HEK293T (cell line): ENCODE data around the gene KLK14.

Experiments used
- CTCF ChIA-PET: fragments of 350-600 bp; formaldehyde crosslinking; extraction: SDS; loops from one replicate; lab custom pipeline; 2021; ENCODE audit warnings: antibody characterized with exemption, inconsistent platforms; lab: Yijun Ruan, JAX
- POLR2A ChIA-PET: fragments of 350-600 bp; formaldehyde crosslinking; extraction: SDS; loops from one replicate; lab custom pipeline; 2020; ENCODE audit warnings: antibody characterized with exemption, inconsistent platforms; lab: Yijun Ruan, JAX
- DNase-seq: peaks from one replicate; pipeline ENCODE4 v3.0.0; 2012; ENCODE audit warnings: mixed read lengths; ENCODE audit errors: extremely low spot score
- ARNT ChIP-seq: fragments of 450-650 bp; IDR thresholded peaks from 2 replicates; pipeline ENCODE4 v1.6.1; 2017; ENCODE audit warnings: mild to moderate bottlenecking
- BHLHE40 ChIP-seq: fragments of 450-650 bp; IDR thresholded peaks from 2 replicates; pipeline ENCODE4 v1.6.1; 2016; ENCODE audit warnings: mild to moderate bottlenecking, moderate library complexity, borderline replicate concordance
- CTBP1 ChIP-seq: fragments of 450-650 bp; IDR thresholded peaks from 2 replicates; pipeline ENCODE4 v1.6.1; 2016; ENCODE audit warnings: borderline replicate concordance
- ELF4 ChIP-seq: fragments of 450-650 bp; IDR thresholded peaks from 2 replicates; pipeline ENCODE4 v1.6.1; 2017; ENCODE audit warnings: antibody characterized with exemption
- FOXA1 ChIP-seq: fragments of 450-650 bp; IDR thresholded peaks from 2 replicates; pipeline ENCODE4 v1.6.1; 2016; ENCODE audit warnings: mild to moderate bottlenecking
- FOXK2 ChIP-seq: fragments of 450-650 bp; IDR thresholded peaks from 2 replicates; pipeline ENCODE4 v1.6.1; 2016; ENCODE audit warnings: mild to moderate bottlenecking
- FOXM1 ChIP-seq: fragments of 450-650 bp; IDR thresholded peaks from 2 replicates; pipeline ENCODE4 v1.6.1; 2017; ENCODE audit warnings: mild to moderate bottlenecking, borderline replicate concordance
- HDGF ChIP-seq: fragments of 450-650 bp; IDR thresholded peaks from 2 replicates; pipeline ENCODE4 v1.6.1; 2017; ENCODE audit warnings: antibody characterized with exemption, borderline replicate concordance
- L3MBTL2 ChIP-seq: fragments of 450-650 bp; conservative IDR thresholded peaks from 2 replicates; pipeline ENCODE4 v1.6.1; 2016; ENCODE audit warnings: mild to moderate bottlenecking
- LEF1 ChIP-seq: fragments of 450-650 bp; IDR thresholded peaks from 2 replicates; pipeline ENCODE4 v1.6.1; 2017; ENCODE audit warnings: mild to moderate bottlenecking, borderline replicate concordance
- NFRKB ChIP-seq: fragments of 450-650 bp; IDR thresholded peaks from 2 replicates; pipeline ENCODE4 v1.6.1; 2016; ENCODE audit warnings: mild to moderate bottlenecking, moderate library complexity
- SP1 ChIP-seq: fragments of 450-650 bp; IDR thresholded peaks from 2 replicates; pipeline ENCODE4 v1.6.1; 2017
- SUZ12 ChIP-seq: fragments of 450-650 bp; IDR thresholded peaks from 2 replicates; pipeline ENCODE4 v1.6.1; 2016; ENCODE audit warnings: mild to moderate bottlenecking
- TARDBP ChIP-seq: fragments of 450-650 bp; IDR thresholded peaks from 2 replicates; pipeline ENCODE4 v1.6.1; 2016
- ZNF384 ChIP-seq: fragments of 450-650 bp; IDR thresholded peaks from 2 replicates; pipeline ENCODE4 v1.6.1; 2016
- TF ChIP-seq, protein P1 (sequence below): fragments of 450-650 bp; IDR thresholded peaks from 2 replicates; pipeline ENCODE4 v1.6.1; 2016

The KLK14 gene, protein sequence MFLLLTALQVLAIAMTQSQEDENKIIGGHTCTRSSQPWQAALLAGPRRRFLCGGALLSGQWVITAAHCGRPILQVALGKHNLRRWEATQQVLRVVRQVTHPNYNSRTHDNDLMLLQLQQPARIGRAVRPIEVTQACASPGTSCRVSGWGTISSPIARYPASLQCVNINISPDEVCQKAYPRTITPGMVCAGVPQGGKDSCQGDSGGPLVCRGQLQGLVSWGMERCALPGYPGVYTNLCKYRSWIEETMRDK

DNA sequence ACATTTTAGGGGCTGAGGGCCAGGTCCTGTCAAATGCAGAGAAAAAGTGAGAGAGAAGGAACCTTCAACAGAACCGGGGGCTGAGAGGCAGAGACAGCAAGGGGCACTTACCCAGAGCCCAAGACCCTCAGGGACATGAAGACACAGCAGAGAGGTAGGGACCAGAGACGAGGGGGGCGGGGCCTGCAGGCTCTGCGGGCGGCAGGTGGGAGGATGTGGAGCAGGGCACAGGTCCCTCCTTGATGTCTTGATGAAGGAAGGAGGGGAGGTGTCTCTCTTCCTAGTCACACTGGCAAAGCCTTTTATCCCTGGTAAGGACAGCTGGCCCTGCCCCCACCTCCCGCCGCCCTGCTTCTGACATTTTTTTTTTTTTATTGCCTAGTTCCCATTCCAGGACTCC, at the start of gene KLK14:
Gene KLK14 (minus strand): TSS at position 277 of the 400 bp plus-strand sequence. CDS start 273 bp downstream, at position 4.
- ChIA-PET CTCF (no interaction called here), POLR2A (no interaction called here)
- TF ChIP-seq TARDBP = no peak
- no peak for TF ChIP-seq BHLHE40
- no peak for TF ChIP-seq ZNF384
- TF ChIP-seq CTBP1 = no peak
- DNase-seq = no peak

DNA sequence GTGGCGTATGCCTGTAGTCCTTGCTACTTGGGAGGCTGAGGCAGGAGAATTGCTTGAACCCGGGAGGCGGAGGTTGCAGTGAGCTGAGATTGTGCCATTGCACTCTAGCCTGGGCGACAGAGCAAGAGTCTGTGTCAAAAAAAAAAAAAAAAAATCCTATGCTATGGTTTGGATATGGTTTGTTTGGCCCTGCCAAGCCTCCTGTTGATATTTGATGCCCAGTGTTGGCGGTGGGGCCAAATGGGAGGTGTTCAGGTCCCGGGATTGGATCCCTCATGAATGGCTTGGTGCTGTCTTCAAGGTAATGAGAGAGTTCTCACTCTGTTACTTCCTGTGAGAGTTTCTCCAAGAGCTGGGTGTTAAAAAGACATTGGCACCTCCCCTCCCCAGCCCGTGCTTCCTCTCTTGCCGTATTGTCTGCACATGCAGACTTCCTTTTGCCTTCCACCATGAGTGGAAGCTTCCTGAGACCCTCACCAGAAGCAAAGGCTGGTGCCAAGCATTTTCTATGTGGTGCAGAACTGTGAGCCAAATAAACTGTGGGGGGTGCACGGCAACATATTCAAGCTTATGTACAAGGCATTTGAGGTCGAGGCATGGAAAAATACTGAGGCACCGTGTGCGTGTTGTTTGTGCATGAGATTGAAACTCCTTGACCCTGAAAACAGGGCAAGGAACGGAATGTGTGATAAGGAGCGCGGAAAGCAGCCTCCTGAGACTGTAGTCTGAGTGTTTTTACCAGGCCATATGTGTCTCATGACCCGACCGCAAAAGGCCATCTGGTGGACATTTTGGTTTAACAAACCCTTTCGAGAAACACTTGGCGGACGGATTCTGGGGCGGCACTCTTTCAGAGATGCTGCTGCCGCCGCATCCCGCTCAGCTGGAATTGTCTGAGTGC, 49.3 kb upstream of the KLK14 start:
- ChIA-PET POLR2A (no interaction called here), CTCF (no interaction called here)
- TF ChIP-seq NFRKB = no peak
- TF ChIP-seq, protein P1, sequence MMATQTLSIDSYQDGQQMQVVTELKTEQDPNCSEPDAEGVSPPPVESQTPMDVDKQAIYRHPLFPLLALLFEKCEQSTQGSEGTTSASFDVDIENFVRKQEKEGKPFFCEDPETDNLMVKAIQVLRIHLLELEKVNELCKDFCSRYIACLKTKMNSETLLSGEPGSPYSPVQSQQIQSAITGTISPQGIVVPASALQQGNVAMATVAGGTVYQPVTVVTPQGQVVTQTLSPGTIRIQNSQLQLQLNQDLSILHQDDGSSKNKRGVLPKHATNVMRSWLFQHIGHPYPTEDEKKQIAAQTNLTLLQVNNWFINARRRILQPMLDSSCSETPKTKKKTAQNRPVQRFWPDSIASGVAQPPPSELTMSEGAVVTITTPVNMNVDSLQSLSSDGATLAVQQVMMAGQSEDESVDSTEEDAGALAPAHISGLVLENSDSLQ = no peak
- TF ChIP-seq LEF1 = no peak
- no peak for TF ChIP-seq SUZ12
- no peak for TF ChIP-seq SP1
- no peak for TF ChIP-seq ARNT
- TF ChIP-seq L3MBTL2 = no peak
- TF ChIP-seq CTBP1 = no peak
- no peak for TF ChIP-seq FOXA1
- no peak for TF ChIP-seq HDGF
- TF ChIP-seq ELF4 = no peak
- no peak for DNase-seq

DNA sequence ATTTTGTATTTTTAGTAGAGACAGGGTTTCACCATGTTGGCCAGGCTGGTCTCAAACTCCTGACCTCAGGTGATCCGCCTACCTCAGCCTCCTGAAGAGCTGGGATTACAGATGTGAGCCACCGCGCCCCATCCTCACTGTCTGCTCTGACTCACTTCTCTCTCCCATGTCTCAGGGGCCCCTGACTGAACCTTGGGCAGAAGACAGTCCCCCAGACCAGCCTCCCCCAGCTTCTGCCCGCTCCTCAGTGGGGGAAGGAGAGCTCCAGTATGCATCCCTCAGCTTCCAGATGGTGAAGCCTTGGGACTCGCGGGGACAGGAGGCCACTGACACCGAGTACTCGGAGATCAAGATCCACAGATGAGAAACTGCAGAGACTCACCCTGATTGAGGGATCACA, 47.0 kb upstream of the KLK14 start:
- POLR2A ChIA-PET = no interaction called here
- DNase-seq = no peak
- TF ChIP-seq TARDBP = no peak
- no peak for TF ChIP-seq NFRKB
- TF ChIP-seq SUZ12 = no peak
- no peak for TF ChIP-seq ARNT
- TF ChIP-seq SP1 = no peak
- no peak for TF ChIP-seq ZNF384
- TF ChIP-seq BHLHE40 = no peak
- no peak for TF ChIP-seq ELF4
- no peak for TF ChIP-seq L3MBTL2
- TF ChIP-seq, protein P1 = no peak
- TF ChIP-seq HDGF = no peak
- TF ChIP-seq FOXA1 = no peak
- TF ChIP-seq CTBP1 = no peak
- no peak for TF ChIP-seq FOXM1
- no peak for TF ChIP-seq LEF1
- TF ChIP-seq FOXK2 = no peak
- CTCF ChIA-PET = interaction anchor here (0.5 kb wide), 1 partner anchor 1980 kb away, joined by 4 read pairs; no protein-coding TSS in a partner anchor

DNA sequence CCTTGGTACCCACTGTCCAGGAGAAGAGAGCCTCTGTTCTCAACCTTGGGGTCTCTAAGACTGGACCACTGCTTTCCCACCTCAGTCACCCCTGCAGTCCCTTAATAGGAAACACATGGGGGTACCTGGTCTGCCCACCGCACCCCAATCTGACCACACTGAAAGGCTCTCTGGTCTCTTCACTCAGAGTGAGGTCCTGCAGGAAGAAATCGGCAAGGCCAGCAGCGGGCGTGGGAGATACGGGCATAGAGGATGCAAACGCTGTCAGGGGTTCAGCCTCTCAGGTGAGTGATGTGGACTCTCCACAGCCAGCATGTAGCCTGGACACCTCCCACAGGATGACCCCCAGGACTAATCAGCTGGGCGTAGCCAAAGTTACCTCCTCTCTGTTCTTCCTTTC, 45.5 kb upstream of the KLK14 start:
- ChIA-PET CTCF (interaction anchor here (0.7 kb wide), 1 partner anchor 111 kb away, joined by 3 read pairs; no protein-coding TSS in a partner anchor), POLR2A (no interaction called here)
- no peak for DNase-seq
- TF ChIP-seq NFRKB = no peak
- TF ChIP-seq CTBP1 = no peak
- no peak for TF ChIP-seq L3MBTL2
- TF ChIP-seq TARDBP = no peak
- TF ChIP-seq BHLHE40 = no peak
- TF ChIP-seq ELF4 = no peak
- no peak for TF ChIP-seq ARNT
- no peak for TF ChIP-seq SP1
- no peak for TF ChIP-seq SUZ12
- TF ChIP-seq, protein P1 = no peak
- no peak for TF ChIP-seq LEF1
- no peak for TF ChIP-seq HDGF
- no peak for TF ChIP-seq ZNF384
- no peak for TF ChIP-seq FOXM1

DNA sequence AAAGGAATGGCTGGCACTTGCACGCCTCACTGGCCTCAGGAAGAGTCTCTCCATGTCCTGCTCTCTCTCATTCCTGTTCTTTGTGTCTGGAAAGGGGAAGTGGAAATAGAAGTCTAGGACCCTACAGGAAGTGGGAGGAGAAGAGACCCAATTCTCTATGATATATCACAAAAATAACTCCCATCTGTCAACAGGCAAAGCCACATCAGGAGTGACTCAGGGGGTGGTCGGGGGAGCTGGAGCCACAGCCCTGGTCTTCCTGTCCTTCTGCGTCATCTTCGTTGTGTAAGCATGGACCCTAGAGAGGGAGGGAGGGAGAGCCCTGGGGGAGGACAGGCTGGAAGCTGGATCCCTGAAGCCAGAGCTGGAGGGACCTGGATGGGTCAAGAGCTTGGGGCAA, 45.1 kb upstream of the KLK14 start:
- CTCF ChIA-PET = interaction anchor here (0.7 kb wide), 1 partner anchor 110 kb away, joined by 3 read pairs; no protein-coding TSS in a partner anchor
- POLR2A ChIA-PET = no interaction called here
- no peak for TF ChIP-seq FOXM1
- no peak for TF ChIP-seq TARDBP
- no peak for DNase-seq

DNA sequence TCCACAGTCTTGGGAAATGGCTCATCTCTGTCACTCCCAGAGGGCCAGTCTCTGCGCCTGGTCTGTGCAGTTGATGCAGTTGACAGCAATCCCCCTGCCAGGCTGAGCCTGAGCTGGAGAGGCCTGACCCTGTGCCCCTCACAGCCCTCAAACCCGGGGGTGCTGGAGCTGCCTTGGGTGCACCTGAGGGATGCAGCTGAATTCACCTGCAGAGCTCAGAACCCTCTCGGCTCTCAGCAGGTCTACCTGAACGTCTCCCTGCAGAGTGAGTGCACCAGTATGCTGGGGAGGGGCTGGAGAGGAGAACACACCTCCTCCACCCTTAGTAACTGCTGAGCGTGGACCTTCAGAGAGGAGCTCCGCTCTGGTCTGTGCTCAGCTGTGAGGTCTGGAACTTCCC, 44.3 kb upstream of the KLK14 start:
- DNase-seq = no peak
- TF ChIP-seq SP1 = no peak
- no peak for TF ChIP-seq L3MBTL2
- TF ChIP-seq HDGF = no peak
- TF ChIP-seq FOXM1 = no peak
- TF ChIP-seq SUZ12 = no peak
- TF ChIP-seq ELF4 = no peak
- TF ChIP-seq CTBP1 = no peak
- TF ChIP-seq ZNF384 = no peak
- no peak for TF ChIP-seq TARDBP
- TF ChIP-seq ARNT = no peak
- ChIA-PET POLR2A (no interaction called here), CTCF (no interaction called here)
